HEK293T (cell line): ENCODE results near the gene SAT1.

Experiments
- ARNT ChIP-seq: fragments of 450-650 bp; IDR thresholded peaks from 2 replicates; pipeline ENCODE4 v1.6.1; 2017; ENCODE audit warnings: mild to moderate bottlenecking
- BHLHE40 ChIP-seq: fragments of 450-650 bp; IDR thresholded peaks from 2 replicates; pipeline ENCODE4 v1.6.1; 2016; ENCODE audit warnings: mild to moderate bottlenecking, moderate library complexity, borderline replicate concordance
- CTBP1 ChIP-seq: fragments of 450-650 bp; IDR thresholded peaks from 2 replicates; pipeline ENCODE4 v1.6.1; 2016; ENCODE audit warnings: borderline replicate concordance
- ELF4 ChIP-seq: fragments of 450-650 bp; IDR thresholded peaks from 2 replicates; pipeline ENCODE4 v1.6.1; 2017; ENCODE audit warnings: antibody characterized with exemption
- FOXA1 ChIP-seq: fragments of 450-650 bp; IDR thresholded peaks from 2 replicates; pipeline ENCODE4 v1.6.1; 2016; ENCODE audit warnings: mild to moderate bottlenecking
- FOXK2 ChIP-seq: fragments of 450-650 bp; IDR thresholded peaks from 2 replicates; pipeline ENCODE4 v1.6.1; 2016; ENCODE audit warnings: mild to moderate bottlenecking
- FOXM1 ChIP-seq: fragments of 450-650 bp; IDR thresholded peaks from 2 replicates; pipeline ENCODE4 v1.6.1; 2017; ENCODE audit warnings: mild to moderate bottlenecking, borderline replicate concordance
- HDGF ChIP-seq: fragments of 450-650 bp; IDR thresholded peaks from 2 replicates; pipeline ENCODE4 v1.6.1; 2017; ENCODE audit warnings: antibody characterized with exemption, borderline replicate concordance
- L3MBTL2 ChIP-seq: fragments of 450-650 bp; conservative IDR thresholded peaks from 2 replicates; pipeline ENCODE4 v1.6.1; 2016; ENCODE audit warnings: mild to moderate bottlenecking
- SP1 ChIP-seq: fragments of 450-650 bp; IDR thresholded peaks from 2 replicates; pipeline ENCODE4 v1.6.1; 2017
- SUZ12 ChIP-seq: fragments of 450-650 bp; IDR thresholded peaks from 2 replicates; pipeline ENCODE4 v1.6.1; 2016; ENCODE audit warnings: mild to moderate bottlenecking
- TARDBP ChIP-seq: fragments of 450-650 bp; IDR thresholded peaks from 2 replicates; pipeline ENCODE4 v1.6.1; 2016
- ZNF384 ChIP-seq: fragments of 450-650 bp; IDR thresholded peaks from 2 replicates; pipeline ENCODE4 v1.6.1; 2016

DNA sequence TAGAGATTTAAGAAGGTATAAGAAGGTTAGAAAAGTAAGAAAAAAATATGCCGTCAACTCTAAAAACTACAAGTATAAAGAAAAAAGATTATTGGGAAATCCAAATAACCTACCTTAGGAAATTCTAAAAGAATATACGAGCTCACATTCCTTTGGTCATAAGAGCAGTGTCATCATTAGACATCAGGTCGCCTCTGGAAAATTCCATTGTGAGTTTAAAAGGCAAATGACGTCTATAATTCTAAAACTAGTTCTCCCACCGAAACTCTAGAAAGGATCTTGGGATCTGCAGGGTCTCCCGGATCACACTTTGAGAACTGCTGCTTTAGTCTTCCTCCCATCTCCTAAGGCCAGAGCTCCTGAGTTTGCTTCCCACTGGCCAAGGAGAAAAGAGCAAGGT, 518 bp upstream of the SAT1 start:
- TF ChIP-seq SUZ12 (no peak), ZNF384 (no peak), FOXM1 (no peak), BHLHE40 (no peak), CTBP1 (no peak), ELF4 (no peak), FOXA1 (no peak), HDGF (no peak), FOXK2 (no peak), SP1 (no peak), L3MBTL2 (no peak), TARDBP (no peak), ARNT (no peak)
